H1 (cell line): ENCODE results near the gene CDCA7L. TPM values are rescaled to one million over a fixed set of nuclear protein-coding genes. Genes with fewer than 3 reads are reported as not detected.

Source experiments
- CTCF ChIA-PET: fragments of 300-600 bp; sonication (Branson Sonifier 250); formaldehyde crosslinking; loops from one replicate; lab custom pipeline; 2021; ENCODE audit not compliant: partially characterized antibody; lab: Charles Lee
- POLR2A ChIA-PET: fragments of 300-600 bp; sonication (Branson Sonifier 250); formaldehyde crosslinking; loops from one replicate; lab custom pipeline; 2021; ENCODE audit warnings: inconsistent platforms; ENCODE audit not compliant: partially characterized antibody; lab: Charles Lee
- DNase-seq, 2 experiments: peaks; one replicate each; pipeline versions ENCODE4 v3.0.0 to v3.0.0-alpha.2; 2010 to 2022; ENCODE audit warnings: low spot score in 2 of 2, low read depth in 1 of 2, mixed read lengths in 1 of 2
- FAIRE-seq: peaks from 2 replicates; lab custom pipeline; 2011; peaks lifted over from hg19 to GRCh38; lab: Jason Lieb, UNC
- H2AFZ ChIP-seq: 2 replicates; pipeline ENCODE4 v1.8.1; 2012; ENCODE audit warnings: low read length, inconsistent platforms
- H2AK5ac ChIP-seq: 2 replicates; pipeline ENCODE4 v1.6.1; 2013; ENCODE audit warnings: low read depth, low read length
- H2BK120ac ChIP-seq: replicated peaks from 2 replicates; pipeline ENCODE3; 2013; ENCODE audit warnings: low read depth, low read length, inconsistent platforms
- H2BK12ac ChIP-seq: 2 replicates; pipeline ENCODE4 v1.6.1; 2013; ENCODE audit warnings: low read depth, low read length
- H2BK15ac ChIP-seq: 2 replicates; pipeline ENCODE4 v1.6.1; 2013; ENCODE audit warnings: low read length
- H2BK20ac ChIP-seq: 2 replicates; pipeline ENCODE4 v1.6.1; 2013; ENCODE audit warnings: low read length
- H2BK5ac ChIP-seq: 2 replicates; pipeline ENCODE4 v1.6.1; 2013; ENCODE audit warnings: low read depth, low read length
- H3K14ac ChIP-seq: 2 replicates; pipeline ENCODE4 v1.6.1; 2013; ENCODE audit warnings: inconsistent platforms; ENCODE audit not compliant: insufficient read length
- H3K18ac ChIP-seq: 2 replicates; pipeline ENCODE4 v1.6.1; 2013; ENCODE audit warnings: low read length; ENCODE audit errors: extremely low read depth
- H3K23ac ChIP-seq: 2 replicates; pipeline ENCODE4 v1.6.1; 2013; ENCODE audit warnings: inconsistent platforms; ENCODE audit not compliant: insufficient read length
- H3K23me2 ChIP-seq: 2 replicates; pipeline ENCODE4 v1.6.1; 2013; ENCODE audit warnings: low read depth, low read length
- H3K27ac ChIP-seq: 2 replicates; pipeline ENCODE4 v1.6.1; 2011; ENCODE audit warnings: low read depth, low read length, inconsistent platforms
- H3K27me3 ChIP-seq, 4 experiments: replicated peaks in 1 of 4; 1 replicate in 1 of 4; 2 replicates in 3 of 4; pipeline versions ENCODE4 v1.6.1 to v1.8.1; 2011 to 2013; ENCODE audit warnings: low read length in 3 of 4, mild to moderate bottlenecking in 3 of 4, inconsistent platforms in 2 of 4, mixed read lengths in 2 of 4, moderate library complexity in 1 of 4; ENCODE audit not compliant: control insufficient read depth in 3 of 4, insufficient read depth in 3 of 4; ENCODE audit errors: extremely low read depth in 1 of 4
- H3K36me3 ChIP-seq, 4 experiments: 2 replicates each; pipeline versions ENCODE4 v1.6.1 to v1.8.1; 2011 to 2013; ENCODE audit warnings: mild to moderate bottlenecking in 4 of 4, low read length in 3 of 4, moderate library complexity in 2 of 4, control low read depth in 1 of 4, inconsistent platforms in 1 of 4; ENCODE audit not compliant: insufficient read depth in 4 of 4, control insufficient read depth in 2 of 4
- H3K4ac ChIP-seq: replicated peaks from 2 replicates; pipeline ENCODE3; 2013; ENCODE audit warnings: low read length, low read depth, mixed read lengths, inconsistent platforms; ENCODE audit not compliant: insufficient read length
- H3K4me1 ChIP-seq, 4 experiments: replicated peaks in 1 of 4; 1 replicate in 1 of 4; 2 replicates in 3 of 4; pipeline versions ENCODE4 v1.6.1 to v1.8.1; 2011 to 2013; ENCODE audit warnings: low read length in 3 of 4, inconsistent platforms in 2 of 4, mixed read lengths in 1 of 4; ENCODE audit not compliant: insufficient read depth in 4 of 4, control insufficient read depth in 3 of 4
- H3K4me2 ChIP-seq, 2 experiments: 2 replicates each; pipeline versions ENCODE4 v1.6.1 to v1.8.1; 2011 to 2013; ENCODE audit warnings: low read depth in 2 of 2, low read length in 2 of 2, control low read depth in 1 of 2, inconsistent platforms in 1 of 2, mild to moderate bottlenecking in 1 of 2; ENCODE audit not compliant: insufficient read depth in 1 of 2
- H3K4me3 ChIP-seq, 4 experiments: fragments of 200-600, 300-600 bp in 1 of 4; sonication (generic), shearing (Covaris generic), sonication (Bioruptor Twin) in 1 of 4; 2 replicates each; pipeline versions ENCODE4 v1.5.1 to v1.8.1; 2011 to 2016; ENCODE audit warnings: low read length in 4 of 4, low read depth in 3 of 4, control low read depth in 2 of 4, inconsistent platforms in 2 of 4, mild to moderate bottlenecking in 2 of 4, mixed read lengths in 1 of 4, moderate library complexity in 1 of 4; ENCODE audit not compliant: insufficient read depth in 2 of 4; ENCODE audit errors: extremely low read depth in 1 of 4
- H3K56ac ChIP-seq: replicated peaks from 2 replicates; pipeline ENCODE3; 2013; ENCODE audit warnings: low read depth, mild to moderate bottlenecking, mixed read lengths, low read length, inconsistent platforms; ENCODE audit not compliant: insufficient read length
- H3K79me1 ChIP-seq: 2 replicates; pipeline ENCODE4 v1.6.1; 2013; ENCODE audit warnings: low read depth, low read length, control low read depth
- H3K79me2 ChIP-seq, 2 experiments: 2 replicates each; pipeline versions ENCODE4 v1.6.1 to v1.8.1; 2012 to 2013; ENCODE audit warnings: low read length in 2 of 2, mild to moderate bottlenecking in 2 of 2, inconsistent platforms in 1 of 2; ENCODE audit not compliant: insufficient read depth in 2 of 2, control insufficient read depth in 1 of 2
- H3K9ac ChIP-seq, 4 experiments: replicated peaks in 1 of 4; 1 replicate in 1 of 4; 2 replicates in 3 of 4; pipeline versions ENCODE4 v1.6.1 to v1.8.1; 2011 to 2013; ENCODE audit warnings: low read depth in 3 of 4, low read length in 3 of 4, control low read depth in 2 of 4, mild to moderate bottlenecking in 2 of 4, moderate library complexity in 2 of 4, inconsistent platforms in 1 of 4; ENCODE audit errors: extremely low read depth in 1 of 4
- H3K9me3 ChIP-seq, 2 experiments: 2 replicates each; pipeline versions ENCODE4 v1.6.1 to v1.8.1; 2012 to 2013; ENCODE audit warnings: mild to moderate bottlenecking in 2 of 2, moderate library complexity in 2 of 2, control low read depth in 1 of 2, inconsistent platforms in 1 of 2, low read depth in 1 of 2, low read length in 1 of 2, mixed read lengths in 1 of 2; ENCODE audit not compliant: insufficient read depth in 2 of 2
- H4K20me1 ChIP-seq, 2 experiments: replicated peaks in 1 of 2; 2 replicates each; pipeline versions ENCODE3 to v1.8.1; 2011 to 2013; ENCODE audit warnings: inconsistent platforms in 2 of 2, low read length in 2 of 2, mild to moderate bottlenecking in 1 of 2; ENCODE audit not compliant: insufficient read depth in 2 of 2, control insufficient read depth in 1 of 2
- H4K5ac ChIP-seq: 2 replicates; pipeline ENCODE4 v1.6.1; 2013; ENCODE audit warnings: low read length, low read depth, mixed read lengths, inconsistent platforms; ENCODE audit not compliant: insufficient read length
- H4K8ac ChIP-seq: 2 replicates; pipeline ENCODE4 v1.8.0; 2013; ENCODE audit warnings: mild to moderate bottlenecking, moderate library complexity, low read length, inconsistent platforms; ENCODE audit not compliant: insufficient read depth; ENCODE audit errors: extremely low read depth
- H4K91ac ChIP-seq: replicated peaks from 2 replicates; pipeline ENCODE3; 2013; ENCODE audit warnings: low read length, mixed read lengths, inconsistent platforms; ENCODE audit not compliant: insufficient read length
- BCL11A ChIP-seq, 2 experiments: IDR thresholded peaks; one replicate each; pipeline ENCODE4 v1.6.1; 2011; ENCODE audit warnings: low read depth in 2 of 2, low read length in 2 of 2, mild to moderate bottlenecking in 2 of 2
- HDAC2 ChIP-seq, 2 experiments: fragments of 300-600 bp in 1 of 2; sonication (generic) in 1 of 2; IDR thresholded peaks; 2 replicates each; pipeline ENCODE4 v1.6.1; 2011 to 2012; ENCODE audit warnings: low read depth in 2 of 2, low read length in 2 of 2, mild to moderate bottlenecking in 2 of 2, moderate library complexity in 2 of 2, borderline replicate concordance in 1 of 2, inconsistent platforms in 1 of 2
- RFX5 ChIP-seq: IDR thresholded peaks from 2 replicates; pipeline ENCODE4 v1.6.1; 2011; ENCODE audit warnings: low read depth, low read length, improper control_type of control experiment, borderline replicate concordance
- SUZ12 ChIP-seq: fragments of 200-600 bp; sonication (generic); IDR thresholded peaks from 2 replicates; pipeline ENCODE4 v1.6.1; 2012; ENCODE audit warnings: mild to moderate bottlenecking, inconsistent platforms, low read length, moderate library complexity, mixed read lengths
- WGBS, 2 experiments: shearing (Covaris generic) in 1 of 2; methylation state at CpG; one replicate each; pipeline versions ENCODE4 v1.1.6 to v1.1.7; 2013 to 2015; ENCODE audit warnings: low lambda C conversion rate in 2 of 2, mixed read lengths in 2 of 2, inconsistent platforms in 1 of 2, low coverage in 1 of 2, missing lambda C conversion rate in 1 of 2; ENCODE audit not compliant: insufficient replicate concordance in 2 of 2, insufficient coverage in 1 of 2, insufficient read length in 1 of 2; ENCODE audit errors: extremely low coverage in 1 of 2, missing lambda C conversion rate in 1 of 2; 5-methylcytosine and 5-hydroxymethylcytosine counted together
- polyA plus RNA-seq, 7 experiments: library from polyadenylated mRNA; depleted of rRNA in 3 of 7; stranded (reverse) in 5 of 7; unstranded in 2 of 7; fragments of >200 nt in 5 of 7; fragments of 200-250 nt in 2 of 7; gene quantifications; 1 replicate in 5 of 7; 2 replicates in 1 of 7; 4 replicates in 1 of 7; pipeline versions ENCODE4 v1.2.1 to v1.2.3, GENCODE V29; 2011 to 2013; ENCODE audit warnings: missing spikeins in 2 of 7, mixed read lengths in 2 of 7
- total RNA-seq: library from RNA; stranded (reverse); fragmentation: NEBNext Ultra II Directional; extraction: Animal tissue kit (Norgen Biotek cat#: 25700); gene quantifications from 2 replicates; pipeline ENCODE4 v1.2.1, GENCODE V29; 2021

Gene CDCA7L
- total and polyA plus RNA-seq, 2 of the 8 experiments (the other 6 are each of a cell fraction or from before 2014, with no cell fraction given) = 93.8 to 168 TPM

GRCh38 chr7:21962677-21963076 lies 17.0 kb upstream of the CDCA7L start:
- Histone ChIP-seq H2BK120ac (no peak overlapping the region), H3K23me2 (no peaks in the 10 kb centered on the region), H3K9ac (no peak overlapping the region), H3K4me2 (no peak overlapping the region), H2AFZ (no peak overlapping the region), H3K18ac (no peak overlapping the region), H2BK5ac (no peak overlapping the region), H2BK15ac (no peak overlapping the region), H3K4ac (no peak overlapping the region), H4K20me1 (no peaks in the 10 kb centered on the region), H4K91ac (no peak overlapping the region), H3K14ac (no peak overlapping the region), H3K9me3 (no peaks in the 10 kb centered on the region), H2AK5ac (no peak overlapping the region), H3K36me3 (no peaks in the 10 kb centered on the region), H3K4me3 (no peak overlapping the region), H2BK12ac (no peak overlapping the region), H3K27me3 (no peaks in the 10 kb centered on the region), H3K27ac (no peak overlapping the region), H3K56ac (no peak overlapping the region), H3K23ac (no peak overlapping the region), H3K4me1 (no peaks in the 10 kb centered on the region), H2BK20ac (no peak overlapping the region), H4K8ac (no peak overlapping the region), H3K79me2 (no peaks in the 10 kb centered on the region), H3K79me1 (no peaks in the 10 kb centered on the region), H4K5ac (no peak overlapping the region)
- POLR2A ChIA-PET = interaction anchor here (1.5 to 4.2 kb wide), 3 partner anchors 9 to 51 kb away, joined by 3 to 14 read pairs (median 4); partner anchors contain the start of gene CDCA7L
- FAIRE-seq = no peak
- WGBS, 2 experiments = 89% methylated on average over 9 of the region's 9 CpGs; no CpG with 5 or more reads in 1 of the 2 experiments
- CTCF ChIA-PET = interaction anchor here (0.6 to 1.7 kb wide), 4 partner anchors 9 to 699 kb away, joined by 3 to 4 read pairs (median 4); no protein-coding TSS in a partner anchor
- DNase-seq = no peak
- TF ChIP-seq RFX5 = no peak
- TF ChIP-seq HDAC2 (IDR thresholded peaks at IDR 0.05; ENCODE audit: borderline replicate concordance in 1 of 2, low read depth in 2 of 2, low read length in 2 of 2) = no peak
- TF ChIP-seq BCL11A (IDR thresholded peaks at IDR 0.05; ENCODE audit: low read depth in 2 of 2, low read length in 2 of 2) = no peak
- no peak for TF ChIP-seq SUZ12
